ENCODE results near the gene GRK5. TPM values are rescaled to one million over a fixed set of nuclear protein-coding genes. Genes with fewer than 3 reads are reported as not detected.
A peak's percentile ranks its signal among the peaks of the same experiment; 100 is the strongest.

The GRK5 gene
- total RNA-seq, 5 donors from 2014 or later (not counting 1 experiment from before 2014, with no cell fraction given), result 21.7 to 36.8 (median 30.6) TPM

GRCh38 chr10:119465085-119465484 lies 257.7 kb downstream of the GRK5 start:
- Histone ChIP-seq H3K27ac (ENCODE audit: low read length) (no peak overlapping the region), H3K36me3 (ENCODE audit: control insufficient read depth in 2 of 2, extremely low read depth in 1 of 2, insufficient read depth in 1 of 2, low read length in 1 of 2) (no peaks in the 10 kb centered on the region), H3K4me3 (ENCODE audit: control insufficient read depth in 1 of 2, extremely low read depth in 1 of 2, low read length in 1 of 2) (no peak overlapping the region), H3K4me1 (ENCODE audit: control insufficient read depth in 1 of 2, extremely low read depth in 1 of 2, insufficient read depth in 2 of 2, low read length in 2 of 2) (peaks cover 0 to 16% of the 10 kb centered on the region in 2 experiments), H3K9me3 (no peaks in the 10 kb centered on the region), H3K27me3 (replicated peaks in 1 of 2; ENCODE audit: control insufficient read depth in 2 of 2, extremely low read depth in 1 of 2, insufficient read depth in 2 of 2, low read length in 1 of 2) (peaks cover 0 to 12% of the 10 kb centered on the region in 2 experiments)
- 90% methylated on average over 4 of the region's 4 CpGs for WGBS (ENCODE audit: insufficient coverage)
- ChIA-PET CTCF (no interaction called here), POLR2A (no interaction called here)
- H3K27ac Mint-ChIP-seq, result no peak overlapping the region
- ATAC-seq (replicated peaks in 1 of 4) (no peak), DNase-seq (no peak)
- peaks cover 3 to 10% (median 7%) of the 10 kb centered on the region in 3 donors for H3K9me3 Mint-ChIP-seq
- peaks cover 6 to 21% (median 9%) of the 10 kb centered on the region in 3 donors for H3K4me1 Mint-ChIP-seq
- H3K27me3 Mint-ChIP-seq, result peaks cover 0 to 3% of the 10 kb centered on the region in 2 donors
- peaks cover 3% of the 10 kb centered on the region for H3K36me3 Mint-ChIP-seq
- no peak overlapping the region for H3K4me3 Mint-ChIP-seq

- Mint-ChIP-seq H3K4me3 (no peak overlapping the region), H3K4me1 (peaks cover 6 to 19% (median 9%) of the 10 kb centered on the region in 3 donors), H3K27me3 (peaks cover 0 to 3% of the 10 kb centered on the region in 2 donors), H3K36me3 (peaks cover 3% of the 10 kb centered on the region), H3K27ac (no peak overlapping the region), H3K9me3 (peaks cover 3 to 10% (median 7%) of the 10 kb centered on the region in 3 donors)
- H3K9me3 ChIP-seq, result no peaks in the 10 kb centered on the region
- ATAC-seq (replicated peaks in 1 of 4) (no peak), DNase-seq (no peak)
- POLR2A ChIA-PET, result no interaction called here
- no peak overlapping the region for H3K4me3 ChIP-seq (ENCODE audit: control insufficient read depth in 1 of 2, extremely low read depth in 1 of 2, low read length in 1 of 2)
- CTCF ChIA-PET, result no interaction called here
- WGBS (ENCODE audit: insufficient coverage), result 49% methylated on average over 6 of the region's 10 CpGs
- peaks cover 0 to 16% of the 10 kb centered on the region in 2 experiments for H3K4me1 ChIP-seq (ENCODE audit: control insufficient read depth in 1 of 2, extremely low read depth in 1 of 2, insufficient read depth in 2 of 2, low read length in 2 of 2)
- H3K27me3 ChIP-seq (replicated peaks in 1 of 2; ENCODE audit: control insufficient read depth in 2 of 2, extremely low read depth in 1 of 2, insufficient read depth in 2 of 2, low read length in 1 of 2), result peaks cover 0 to 6% of the 10 kb centered on the region in 2 experiments
- no peaks in the 10 kb centered on the region for H3K36me3 ChIP-seq (ENCODE audit: control insufficient read depth in 2 of 2, extremely low read depth in 1 of 2, insufficient read depth in 1 of 2, low read length in 1 of 2)
- no peak overlapping the region for H3K27ac ChIP-seq (ENCODE audit: low read length)
Observed at GRCh38 chr10:119466076-119466475, 258.7 kb downstream of the GRK5 start.

- H3K9me3 ChIP-seq, result no peaks in the 10 kb centered on the region
- H3K27ac Mint-ChIP-seq, result no peak overlapping the region
- ChIA-PET CTCF (no interaction called here), POLR2A (no interaction called here)
- peaks cover 3 to 10% (median 7%) of the 10 kb centered on the region in 3 donors for H3K9me3 Mint-ChIP-seq
- no peak overlapping the region for H3K27ac ChIP-seq (ENCODE audit: low read length)
- peaks cover 0 to 4% of the 10 kb centered on the region in 2 experiments for H3K27me3 ChIP-seq (replicated peaks in 1 of 2; ENCODE audit: control insufficient read depth in 2 of 2, extremely low read depth in 1 of 2, insufficient read depth in 2 of 2, low read length in 1 of 2)
- ATAC-seq (replicated peaks in 1 of 4) (peak; percentile 43 to 87 (median 66)), DNase-seq (peak in 14 of 35 experiments; percentile 8 to 57 (median 22))
- H3K4me3 ChIP-seq (ENCODE audit: control insufficient read depth in 1 of 2, extremely low read depth in 1 of 2, low read length in 1 of 2), result no peak overlapping the region
- peaks cover 3% of the 10 kb centered on the region for H3K36me3 Mint-ChIP-seq
- H3K4me1 ChIP-seq (ENCODE audit: control insufficient read depth in 1 of 2, extremely low read depth in 1 of 2, insufficient read depth in 2 of 2, low read length in 2 of 2), result peaks cover 0 to 16% of the 10 kb centered on the region in 2 experiments
- WGBS (ENCODE audit: insufficient coverage), result 27% methylated on average over 7 of the region's 7 CpGs
- peaks cover 0 to 3% of the 10 kb centered on the region in 2 donors for H3K27me3 Mint-ChIP-seq
- peaks cover 6 to 19% (median 9%) of the 10 kb centered on the region in 3 donors for H3K4me1 Mint-ChIP-seq
- H3K4me3 Mint-ChIP-seq, result no peak overlapping the region
- H3K36me3 ChIP-seq (ENCODE audit: control insufficient read depth in 2 of 2, extremely low read depth in 1 of 2, insufficient read depth in 1 of 2, low read length in 1 of 2), result no peaks in the 10 kb centered on the region
Observed at GRCh38 chr10:119466655-119467054, 259.3 kb downstream of the GRK5 start.

GRCh38 chr10:119468542-119469324 lies 261.4 kb downstream of the GRK5 start:
- no peak overlapping the region for H3K4me3 ChIP-seq (ENCODE audit: control insufficient read depth in 1 of 2, extremely low read depth in 1 of 2, low read length in 1 of 2)
- WGBS (ENCODE audit: insufficient coverage), result 82% methylated on average over 6 of the region's 13 CpGs
- Mint-ChIP-seq H3K27me3 (no peaks in the 10 kb centered on the region), H3K4me3 (no peak overlapping the region), H3K27ac (no peak overlapping the region), H3K9me3 (no peaks in the 10 kb centered on the region), H3K36me3 (no peaks in the 10 kb centered on the region), H3K4me1 (peaks cover 6 to 19% (median 9%) of the 10 kb centered on the region in 3 donors)
- H3K4me1 ChIP-seq (ENCODE audit: control insufficient read depth in 1 of 2, extremely low read depth in 1 of 2, insufficient read depth in 2 of 2, low read length in 2 of 2), result peaks cover 0 to 16% of the 10 kb centered on the region in 2 experiments
- no peaks in the 10 kb centered on the region for H3K36me3 ChIP-seq (ENCODE audit: control insufficient read depth in 2 of 2, extremely low read depth in 1 of 2, insufficient read depth in 1 of 2, low read length in 1 of 2)
- ATAC-seq (replicated peaks in 1 of 4) (no peak), DNase-seq (no peak)
- CTCF ChIA-PET, result interaction anchor here in 1 of 2 donors (0.6 kb wide), 1 partner anchor 54 kb away, joined by 3 read pairs; no protein-coding TSS in a partner anchor
- no peaks in the 10 kb centered on the region for H3K9me3 ChIP-seq
- POLR2A ChIA-PET, result no interaction called here
- H3K27ac ChIP-seq (ENCODE audit: low read length), result no peak overlapping the region
- peaks cover 0 to 4% of the 10 kb centered on the region in 2 experiments for H3K27me3 ChIP-seq (replicated peaks in 1 of 2; ENCODE audit: control insufficient read depth in 2 of 2, extremely low read depth in 1 of 2, insufficient read depth in 2 of 2, low read length in 1 of 2)

- ChIA-PET POLR2A (no interaction called here), CTCF (no interaction called here)
- Mint-ChIP-seq H3K36me3 (no peaks in the 10 kb centered on the region), H3K4me1 (peaks cover 6 to 19% (median 9%) of the 10 kb centered on the region in 3 donors), H3K27ac (no peak overlapping the region), H3K27me3 (no peaks in the 10 kb centered on the region), H3K9me3 (peaks cover 0 to 4% (median 0%) of the 10 kb centered on the region in 3 donors), H3K4me3 (no peak overlapping the region)
- 93% methylated on average over 8 of the region's 8 CpGs for WGBS (ENCODE audit: insufficient coverage)
- Histone ChIP-seq H3K4me1 (ENCODE audit: control insufficient read depth in 1 of 2, extremely low read depth in 1 of 2, insufficient read depth in 2 of 2, low read length in 2 of 2) (peaks cover 0 to 16% of the 10 kb centered on the region in 2 experiments), H3K4me3 (ENCODE audit: control insufficient read depth in 1 of 2, extremely low read depth in 1 of 2, low read length in 1 of 2) (no peak overlapping the region), H3K27me3 (replicated peaks in 1 of 2; ENCODE audit: control insufficient read depth in 2 of 2, extremely low read depth in 1 of 2, insufficient read depth in 2 of 2, low read length in 1 of 2) (peaks cover 0 to 4% of the 10 kb centered on the region in 2 experiments), H3K27ac (ENCODE audit: low read length) (no peak overlapping the region), H3K36me3 (ENCODE audit: control insufficient read depth in 2 of 2, extremely low read depth in 1 of 2, insufficient read depth in 1 of 2, low read length in 1 of 2) (no peaks in the 10 kb centered on the region), H3K9me3 (no peaks in the 10 kb centered on the region)
- ATAC-seq (replicated peaks in 1 of 4) (no peak), DNase-seq (no peak)
Observed at GRCh38 chr10:119469325-119469707, 261.9 kb downstream of the GRK5 start.

- no peaks in the 10 kb centered on the region for H3K9me3 ChIP-seq
- peaks cover 0 to 16% of the 10 kb centered on the region in 2 experiments for H3K4me1 ChIP-seq (ENCODE audit: control insufficient read depth in 1 of 2, extremely low read depth in 1 of 2, insufficient read depth in 2 of 2, low read length in 2 of 2)
- Mint-ChIP-seq H3K9me3 (peaks cover 0 to 4% (median 0%) of the 10 kb centered on the region in 3 donors), H3K36me3 (no peaks in the 10 kb centered on the region), H3K27me3 (no peaks in the 10 kb centered on the region), H3K4me3 (no peak overlapping the region), H3K4me1 (peaks cover 6 to 19% (median 9%) of the 10 kb centered on the region in 3 donors), H3K27ac (no peak overlapping the region)
- no peak for DNase-seq
- CTCF ChIA-PET, result no interaction called here
- POLR2A ChIA-PET, result interaction anchor here in 1 of 2 donors (0.5 kb wide), 1 partner anchor 281 kb away, joined by 4 read pairs; no protein-coding TSS in a partner anchor
- no peak overlapping the region for H3K27ac ChIP-seq (ENCODE audit: low read length)
- peaks cover 0 to 4% of the 10 kb centered on the region in 2 experiments for H3K27me3 ChIP-seq (replicated peaks in 1 of 2; ENCODE audit: control insufficient read depth in 2 of 2, extremely low read depth in 1 of 2, insufficient read depth in 2 of 2, low read length in 1 of 2)
- H3K36me3 ChIP-seq (ENCODE audit: control insufficient read depth in 2 of 2, extremely low read depth in 1 of 2, insufficient read depth in 1 of 2, low read length in 1 of 2), result no peaks in the 10 kb centered on the region
- WGBS (ENCODE audit: insufficient coverage), result 80% methylated on average over 4 of the region's 7 CpGs
- H3K4me3 ChIP-seq (ENCODE audit: control insufficient read depth in 1 of 2, extremely low read depth in 1 of 2, low read length in 1 of 2), result no peak overlapping the region
- no peak for ATAC-seq (replicated peaks in 1 of 4)
Observed at GRCh38 chr10:119469846-119470245, 262.5 kb downstream of the GRK5 start.
